HEK293 (cell line): ENCODE data around the gene CMIP.

ENCODE experiments used
- ZNF211 ChIP-seq: fragments of 450-650 bp; formaldehyde crosslinking; IDR thresholded peaks from 2 replicates; pipeline ENCODE4 v1.5.1; 2016; ENCODE audit warnings: low read depth, missing biosample characterization, missing genetic modification characterization
- TF ChIP-seq, protein P1 (sequence below): fragments of 450-650 bp; formaldehyde crosslinking; IDR thresholded peaks from 2 replicates; pipeline ENCODE4 v1.5.1; 2016; ENCODE audit warnings: missing biosample characterization, missing genetic modification characterization

DNA sequence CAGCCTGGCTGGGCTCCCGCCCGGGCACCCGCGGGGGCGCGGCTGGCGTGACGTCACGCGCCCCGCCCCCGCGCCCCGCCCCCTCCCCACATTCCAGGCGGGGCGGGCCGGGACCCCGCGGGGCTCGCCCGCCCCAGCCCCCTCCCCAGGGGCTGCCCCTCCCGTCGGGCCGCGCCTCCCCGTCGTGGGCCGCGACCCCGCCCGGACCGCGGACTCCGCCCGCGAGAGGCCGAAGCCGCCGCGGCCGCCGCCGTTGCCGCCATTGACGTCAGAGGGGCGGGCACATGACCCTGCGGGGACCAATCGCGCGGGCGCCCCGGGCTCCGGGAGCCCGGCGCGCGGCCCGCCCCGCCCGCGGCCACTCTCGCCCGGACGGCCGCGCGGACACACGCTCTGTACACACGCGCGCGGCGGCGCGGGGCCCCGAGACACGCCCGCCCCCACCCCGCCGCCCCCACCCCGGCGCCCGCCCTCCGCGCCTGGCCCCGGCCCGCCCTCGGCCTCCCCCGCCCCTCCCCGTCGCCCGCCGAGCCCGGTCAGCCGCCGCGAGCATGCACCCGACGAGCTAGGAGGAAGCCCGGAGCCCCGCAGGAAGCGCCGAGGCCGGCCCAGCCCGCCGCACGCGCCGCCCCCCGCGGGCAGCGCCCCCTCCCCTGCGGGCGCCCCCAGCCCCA lies at the start of gene CMIP:
- TF ChIP-seq ZNF211 (tag by site-specific recombination): no peak
- TF ChIP-seq, protein P1, sequence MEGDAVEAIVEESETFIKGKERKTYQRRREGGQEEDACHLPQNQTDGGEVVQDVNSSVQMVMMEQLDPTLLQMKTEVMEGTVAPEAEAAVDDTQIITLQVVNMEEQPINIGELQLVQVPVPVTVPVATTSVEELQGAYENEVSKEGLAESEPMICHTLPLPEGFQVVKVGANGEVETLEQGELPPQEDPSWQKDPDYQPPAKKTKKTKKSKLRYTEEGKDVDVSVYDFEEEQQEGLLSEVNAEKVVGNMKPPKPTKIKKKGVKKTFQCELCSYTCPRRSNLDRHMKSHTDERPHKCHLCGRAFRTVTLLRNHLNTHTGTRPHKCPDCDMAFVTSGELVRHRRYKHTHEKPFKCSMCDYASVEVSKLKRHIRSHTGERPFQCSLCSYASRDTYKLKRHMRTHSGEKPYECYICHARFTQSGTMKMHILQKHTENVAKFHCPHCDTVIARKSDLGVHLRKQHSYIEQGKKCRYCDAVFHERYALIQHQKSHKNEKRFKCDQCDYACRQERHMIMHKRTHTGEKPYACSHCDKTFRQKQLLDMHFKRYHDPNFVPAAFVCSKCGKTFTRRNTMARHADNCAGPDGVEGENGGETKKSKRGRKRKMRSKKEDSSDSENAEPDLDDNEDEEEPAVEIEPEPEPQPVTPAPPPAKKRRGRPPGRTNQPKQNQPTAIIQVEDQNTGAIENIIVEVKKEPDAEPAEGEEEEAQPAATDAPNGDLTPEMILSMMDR (tag by site-specific recombination): no peak
